ENCODE results near the gene RYR3.

Gene RYR3

DNA sequence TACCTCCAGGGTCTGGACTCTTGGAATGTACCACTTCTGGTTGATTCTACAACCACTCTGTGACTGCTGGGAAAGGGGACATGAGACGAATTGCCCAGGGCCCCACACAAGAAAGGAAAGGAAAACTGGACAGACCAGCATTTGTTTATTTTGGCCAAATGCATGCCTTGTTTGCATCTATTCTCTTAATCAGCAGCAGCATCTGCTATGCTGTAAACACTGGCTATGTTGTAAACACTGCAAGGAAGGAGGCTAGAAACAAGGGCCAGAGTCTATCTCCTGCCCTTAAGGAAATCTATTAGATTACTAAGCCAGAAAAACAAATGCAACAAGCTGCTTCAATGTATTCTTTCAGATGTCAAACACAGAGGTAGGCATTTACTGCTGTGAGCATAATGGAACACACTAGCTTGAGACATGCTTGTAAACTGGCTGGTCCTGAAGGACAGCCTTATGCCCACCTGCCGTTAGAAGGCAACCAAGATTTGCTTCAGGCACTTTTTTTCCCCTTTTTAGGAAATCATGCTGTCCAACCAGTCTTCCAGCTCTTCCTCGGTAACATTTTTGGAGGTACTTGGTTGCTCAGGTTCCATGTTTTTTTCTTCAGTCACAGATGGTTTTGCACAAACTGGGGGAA, 555.5 kb downstream of the RYR3 start:
- Histone ChIP-seq H3K4me1 (ENCODE audit: control insufficient read depth in 5 of 5, insufficient read depth in 5 of 5, low read length in 5 of 5) (no peaks in the 10 kb centered on the region), H3K27me3 (ENCODE audit: control insufficient read depth in 5 of 5, insufficient read depth in 4 of 5, low read length in 5 of 5) (no peaks in the 10 kb centered on the region), H3K36me3 (ENCODE audit: control insufficient read depth in 5 of 5, insufficient read depth in 5 of 5, low read length in 5 of 5) (peaks cover 10 to 41% (median 21%) of the 10 kb centered on the region in 5 donors), H3K9me3 (ENCODE audit: control insufficient read depth in 5 of 5, low read length in 5 of 5) (no peaks in the 10 kb centered on the region), H3K27ac (ENCODE audit: low read depth, low read length) (no peak overlapping the region), H3K9ac (ENCODE audit: low read length in 5 of 5) (no peak overlapping the region), H3K4me3 (ENCODE audit: low read depth in 1 of 5, low read length in 5 of 5) (no peak overlapping the region)

DNA sequence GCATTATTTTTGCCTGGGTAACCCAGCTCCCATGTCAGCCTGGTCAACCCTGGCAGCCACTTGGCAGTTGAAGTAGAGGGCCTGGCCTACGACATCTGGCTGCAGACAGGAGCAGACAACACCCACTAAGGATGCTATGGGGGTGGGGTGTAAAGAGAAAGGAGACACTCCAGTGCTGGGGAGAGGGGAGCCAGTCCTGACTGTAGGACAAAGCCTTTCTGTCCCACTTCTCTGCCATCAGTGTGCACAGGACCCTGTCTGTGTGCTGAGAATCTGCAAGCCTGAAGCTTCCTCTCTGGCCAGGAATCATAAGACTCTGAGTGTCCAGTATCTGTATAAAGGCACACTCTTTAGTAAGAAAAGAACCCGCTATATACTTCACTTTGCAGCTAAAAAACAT, 561.2 kb downstream of the RYR3 start:
- Histone ChIP-seq H3K9me3 (ENCODE audit: control insufficient read depth in 5 of 5, low read length in 5 of 5) (no peaks in the 10 kb centered on the region), H3K36me3 (ENCODE audit: control insufficient read depth in 5 of 5, insufficient read depth in 5 of 5, low read length in 5 of 5) (peaks cover 0 to 11% (median 5%) of the 10 kb centered on the region in 5 donors), H3K27ac (ENCODE audit: low read depth, low read length) (no peak overlapping the region), H3K4me3 (ENCODE audit: low read depth in 1 of 5, low read length in 5 of 5) (no peak overlapping the region), H3K27me3 (ENCODE audit: control insufficient read depth in 5 of 5, insufficient read depth in 4 of 5, low read length in 5 of 5) (no peaks in the 10 kb centered on the region), H3K4me1 (ENCODE audit: control insufficient read depth in 5 of 5, insufficient read depth in 5 of 5, low read length in 5 of 5) (no peaks in the 10 kb centered on the region), H3K9ac (ENCODE audit: low read length in 5 of 5) (no peak overlapping the region)

DNA sequence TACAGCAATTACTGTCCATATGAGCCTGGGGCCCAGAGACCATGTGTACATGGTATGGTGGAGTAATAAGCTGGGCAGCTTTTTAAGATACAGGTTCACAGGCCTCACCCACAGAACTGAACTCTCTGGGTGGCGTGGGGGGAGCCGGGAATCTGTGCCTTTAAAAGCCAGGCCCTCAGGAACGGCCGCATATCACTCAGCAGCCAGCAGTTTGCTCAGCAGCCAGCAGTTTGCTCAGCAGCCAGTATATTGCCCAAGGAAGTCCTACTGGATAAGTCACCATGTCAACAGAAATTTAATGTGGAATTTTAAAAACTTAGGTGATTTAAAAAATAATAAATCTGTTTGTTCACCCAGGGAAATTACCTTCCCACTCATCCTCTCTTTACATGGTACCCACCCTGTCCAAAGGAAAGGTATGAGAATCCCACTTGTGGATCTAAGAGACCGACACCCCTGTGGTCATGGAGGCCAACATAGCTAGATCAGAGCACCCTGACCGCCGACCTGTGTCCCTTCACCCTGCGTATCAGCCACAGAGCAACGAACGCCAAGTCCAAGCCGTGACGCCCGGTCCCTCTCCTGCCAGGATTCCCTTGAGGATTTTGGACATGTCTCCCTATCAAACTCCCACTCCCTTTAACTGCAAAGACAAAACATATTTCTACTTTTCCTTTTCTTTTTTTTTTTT, 561.8 kb downstream of the RYR3 start:
- peaks cover 0 to 5% (median 0%) of the 10 kb centered on the region in 5 donors for H3K36me3 ChIP-seq (ENCODE audit: control insufficient read depth in 5 of 5, insufficient read depth in 5 of 5, low read length in 5 of 5)
- no peak overlapping the region for H3K4me3 ChIP-seq (ENCODE audit: low read depth in 1 of 5, low read length in 5 of 5)
- H3K4me1 ChIP-seq (ENCODE audit: control insufficient read depth in 5 of 5, insufficient read depth in 5 of 5, low read length in 5 of 5) = no peaks in the 10 kb centered on the region
- H3K9ac ChIP-seq (ENCODE audit: low read length in 5 of 5) = no peak overlapping the region
- H3K27ac ChIP-seq (ENCODE audit: low read depth, low read length) = no peak overlapping the region
- no peaks in the 10 kb centered on the region for H3K27me3 ChIP-seq (ENCODE audit: control insufficient read depth in 5 of 5, insufficient read depth in 4 of 5, low read length in 5 of 5)
- H3K9me3 ChIP-seq (ENCODE audit: control insufficient read depth in 5 of 5, low read length in 5 of 5) = no peaks in the 10 kb centered on the region

DNA sequence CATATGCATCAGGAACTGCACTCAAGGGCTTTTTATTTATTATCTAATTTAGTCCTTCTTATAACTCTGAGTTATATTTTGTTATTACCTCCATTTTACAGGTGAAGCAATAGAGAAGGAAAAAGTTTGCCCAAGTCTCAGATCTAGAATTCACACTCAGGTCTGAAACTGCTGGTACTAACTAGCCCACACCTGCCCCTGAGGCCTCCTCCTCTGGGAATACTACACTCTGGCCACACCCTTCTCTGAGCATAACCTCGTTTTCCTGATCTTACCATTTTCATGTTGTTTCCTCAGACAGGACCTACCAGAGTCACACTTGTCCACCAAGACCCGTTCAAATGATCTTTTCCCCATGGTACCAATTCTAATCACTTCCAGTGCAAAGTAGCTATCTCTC, 563.4 kb downstream of the RYR3 start:
- Histone ChIP-seq H3K27ac (ENCODE audit: low read depth, low read length) (no peak overlapping the region), H3K4me3 (ENCODE audit: low read depth in 1 of 5, low read length in 5 of 5) (no peak overlapping the region), H3K36me3 (ENCODE audit: control insufficient read depth in 5 of 5, insufficient read depth in 5 of 5, low read length in 5 of 5) (peaks cover 0 to 2% (median 0%) of the 10 kb centered on the region in 5 donors), H3K9ac (ENCODE audit: low read length in 5 of 5) (no peak overlapping the region), H3K4me1 (ENCODE audit: control insufficient read depth in 5 of 5, insufficient read depth in 5 of 5, low read length in 5 of 5) (no peaks in the 10 kb centered on the region), H3K9me3 (ENCODE audit: control insufficient read depth in 5 of 5, low read length in 5 of 5) (no peaks in the 10 kb centered on the region), H3K27me3 (ENCODE audit: control insufficient read depth in 5 of 5, insufficient read depth in 4 of 5, low read length in 5 of 5) (no peaks in the 10 kb centered on the region)

DNA sequence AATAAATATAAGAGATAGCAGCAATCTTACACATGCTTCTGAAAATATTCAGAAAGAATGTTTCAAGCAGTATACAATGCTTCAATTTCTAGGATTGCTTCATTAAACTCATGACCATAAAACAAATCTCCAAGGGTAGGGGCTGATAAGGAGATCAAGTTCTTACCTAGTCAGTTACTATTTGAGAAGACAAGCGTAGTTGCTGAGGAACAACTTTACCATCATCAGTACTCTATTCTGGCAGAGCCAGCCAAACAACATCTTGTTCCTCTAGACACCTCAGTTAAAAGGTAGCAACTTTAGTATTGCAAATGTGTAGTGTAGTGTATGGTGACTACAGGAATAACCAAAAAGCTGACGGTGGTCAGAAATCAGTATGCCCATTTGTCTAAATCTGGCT, 572.2 kb downstream of the RYR3 start:
- Histone ChIP-seq H3K9ac (ENCODE audit: low read length in 5 of 5) (no peak overlapping the region), H3K4me3 (ENCODE audit: low read depth in 1 of 5, low read length in 5 of 5) (no peak overlapping the region), H3K36me3 (ENCODE audit: control insufficient read depth in 5 of 5, insufficient read depth in 5 of 5, low read length in 5 of 5) (no peaks in the 10 kb centered on the region), H3K9me3 (ENCODE audit: control insufficient read depth in 5 of 5, low read length in 5 of 5) (no peaks in the 10 kb centered on the region), H3K27ac (ENCODE audit: low read depth, low read length) (no peak overlapping the region), H3K4me1 (ENCODE audit: control insufficient read depth in 5 of 5, insufficient read depth in 5 of 5, low read length in 5 of 5) (no peaks in the 10 kb centered on the region), H3K27me3 (ENCODE audit: control insufficient read depth in 5 of 5, insufficient read depth in 4 of 5, low read length in 5 of 5) (no peaks in the 10 kb centered on the region)

DNA sequence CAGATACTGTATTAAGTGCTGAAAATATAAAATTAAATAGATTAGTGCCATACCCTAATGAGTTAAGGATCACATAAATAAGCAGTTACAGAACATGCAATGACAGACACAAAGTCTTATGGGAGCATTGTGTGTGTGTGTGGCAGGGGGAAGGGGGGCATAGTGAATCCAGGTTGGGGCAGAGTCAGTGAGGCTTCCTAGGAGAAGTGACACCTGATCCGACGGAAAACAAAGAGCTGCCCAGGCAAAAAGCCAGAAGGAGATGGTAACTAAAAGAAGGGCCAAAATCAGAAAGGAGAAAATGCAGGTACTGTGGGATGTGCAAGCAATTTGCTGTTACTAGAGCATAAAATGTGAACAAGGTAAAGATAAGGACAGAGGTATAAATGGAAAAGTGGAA, 577.4 kb downstream of the RYR3 start:
- H3K27ac ChIP-seq (ENCODE audit: low read depth, low read length) = no peak overlapping the region

DNA sequence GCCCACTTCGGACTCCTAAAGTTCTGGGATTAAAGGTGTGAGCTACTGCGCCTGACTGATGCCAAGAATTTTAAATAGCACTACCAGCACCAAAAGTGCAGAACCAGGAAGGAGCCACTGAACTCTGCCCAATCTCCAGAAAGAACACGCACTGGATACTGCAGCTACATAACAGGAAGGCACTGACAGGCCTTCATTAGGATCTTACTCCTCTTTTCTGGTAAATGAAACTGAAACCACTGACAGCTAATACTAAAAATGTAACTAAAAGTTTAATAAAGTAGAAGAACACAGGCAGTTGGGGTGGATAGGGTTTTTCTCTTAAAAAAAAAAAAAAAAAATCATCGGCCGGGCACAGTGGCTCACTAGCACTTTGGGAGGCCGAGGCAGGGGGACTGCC, 583.4 kb downstream of the RYR3 start:
- no peaks in the 10 kb centered on the region for H3K36me3 ChIP-seq (ENCODE audit: control insufficient read depth in 5 of 5, insufficient read depth in 5 of 5, low read length in 5 of 5)
- no peak overlapping the region for H3K27ac ChIP-seq (ENCODE audit: low read depth, low read length)
- no peak overlapping the region for H3K9ac ChIP-seq (ENCODE audit: low read length in 5 of 5)
- peaks cover 0 to 5% (median 2%) of the 10 kb centered on the region in 5 donors for H3K4me1 ChIP-seq (ENCODE audit: control insufficient read depth in 5 of 5, insufficient read depth in 5 of 5, low read length in 5 of 5)
- no peaks in the 10 kb centered on the region for H3K27me3 ChIP-seq (ENCODE audit: control insufficient read depth in 5 of 5, insufficient read depth in 4 of 5, low read length in 5 of 5)
- no peak overlapping the region for H3K4me3 ChIP-seq (ENCODE audit: low read depth in 1 of 5, low read length in 5 of 5)
- H3K9me3 ChIP-seq (ENCODE audit: control insufficient read depth in 5 of 5, low read length in 5 of 5) = no peaks in the 10 kb centered on the region

More for the DNA sequence above, 577.4 kb downstream of the RYR3 start:
- no peaks in the 10 kb centered on the region for H3K9me3 ChIP-seq (ENCODE audit: control insufficient read depth in 5 of 5, low read length in 5 of 5)
- H3K27me3 ChIP-seq (ENCODE audit: control insufficient read depth in 5 of 5, insufficient read depth in 4 of 5, low read length in 5 of 5) = no peaks in the 10 kb centered on the region
- H3K36me3 ChIP-seq (ENCODE audit: control insufficient read depth in 5 of 5, insufficient read depth in 5 of 5, low read length in 5 of 5) = no peaks in the 10 kb centered on the region
- H3K4me3 ChIP-seq (ENCODE audit: low read depth in 1 of 5, low read length in 5 of 5) = no peak overlapping the region
- no peak overlapping the region for H3K9ac ChIP-seq (ENCODE audit: low read length in 5 of 5)
- H3K4me1 ChIP-seq (ENCODE audit: control insufficient read depth in 5 of 5, insufficient read depth in 5 of 5, low read length in 5 of 5) = no peaks in the 10 kb centered on the region

DNA sequence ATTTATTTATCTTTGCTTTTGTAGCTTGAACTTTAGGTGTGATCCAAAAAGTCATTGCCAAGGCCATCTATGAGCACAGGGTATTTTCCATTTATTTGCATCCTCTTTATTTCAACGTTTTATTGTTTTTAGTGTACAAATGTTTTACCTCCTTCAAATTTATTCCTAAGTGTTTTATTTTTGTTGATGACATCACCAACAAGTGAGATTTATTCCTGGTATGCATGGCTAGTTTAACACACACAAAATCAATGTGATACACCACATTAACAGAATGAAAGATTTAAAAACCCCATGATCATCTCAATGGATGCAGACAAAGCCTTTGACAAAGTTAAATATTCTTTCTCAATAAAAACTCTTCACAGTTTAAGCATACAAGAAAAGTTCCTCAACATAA, 591.3 kb downstream of the RYR3 start:
- H3K27me3 ChIP-seq (ENCODE audit: control insufficient read depth in 5 of 5, insufficient read depth in 4 of 5, low read length in 5 of 5) = no peaks in the 10 kb centered on the region
- H3K9me3 ChIP-seq (ENCODE audit: control insufficient read depth in 5 of 5, low read length in 5 of 5) = no peaks in the 10 kb centered on the region
- no peaks in the 10 kb centered on the region for H3K36me3 ChIP-seq (ENCODE audit: control insufficient read depth in 5 of 5, insufficient read depth in 5 of 5, low read length in 5 of 5)
- H3K27ac ChIP-seq (ENCODE audit: low read depth, low read length) = no peak overlapping the region
- peaks cover 0 to 5% (median 4%) of the 10 kb centered on the region in 5 donors for H3K4me1 ChIP-seq (ENCODE audit: control insufficient read depth in 5 of 5, insufficient read depth in 5 of 5, low read length in 5 of 5)
- no peak overlapping the region for H3K4me3 ChIP-seq (ENCODE audit: low read depth in 1 of 5, low read length in 5 of 5)
- no peak overlapping the region for H3K9ac ChIP-seq (ENCODE audit: low read length in 5 of 5)

DNA sequence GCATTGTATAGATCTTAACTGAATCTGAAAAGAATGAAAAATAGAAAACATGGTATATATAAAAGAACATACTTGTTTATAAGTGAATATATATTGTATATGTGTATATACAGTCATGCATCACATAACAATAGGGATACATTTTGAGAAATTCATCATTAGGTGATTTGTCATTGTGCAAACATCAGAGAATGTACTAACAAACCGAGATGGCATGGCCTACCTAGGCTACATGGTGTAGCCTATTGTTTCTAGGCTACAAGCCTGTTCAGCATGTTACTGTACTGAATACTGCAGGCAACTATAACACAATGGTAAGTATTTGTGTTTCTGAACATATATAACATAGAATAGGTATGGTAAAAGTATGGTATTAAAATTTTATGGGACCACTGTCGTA, 592.9 kb downstream of the RYR3 start:
- no peaks in the 10 kb centered on the region for H3K27me3 ChIP-seq (ENCODE audit: control insufficient read depth in 5 of 5, insufficient read depth in 4 of 5, low read length in 5 of 5)
- no peak overlapping the region for H3K27ac ChIP-seq (ENCODE audit: low read depth, low read length)
- H3K4me1 ChIP-seq (ENCODE audit: control insufficient read depth in 5 of 5, insufficient read depth in 5 of 5, low read length in 5 of 5) = peaks cover 0 to 6% (median 4%) of the 10 kb centered on the region in 5 donors
- H3K9me3 ChIP-seq (ENCODE audit: control insufficient read depth in 5 of 5, low read length in 5 of 5) = no peaks in the 10 kb centered on the region
- H3K36me3 ChIP-seq (ENCODE audit: control insufficient read depth in 5 of 5, insufficient read depth in 5 of 5, low read length in 5 of 5) = no peaks in the 10 kb centered on the region
- no peak overlapping the region for H3K4me3 ChIP-seq (ENCODE audit: low read depth in 1 of 5, low read length in 5 of 5)
- H3K9ac ChIP-seq (ENCODE audit: low read length in 5 of 5) = no peak overlapping the region

DNA sequence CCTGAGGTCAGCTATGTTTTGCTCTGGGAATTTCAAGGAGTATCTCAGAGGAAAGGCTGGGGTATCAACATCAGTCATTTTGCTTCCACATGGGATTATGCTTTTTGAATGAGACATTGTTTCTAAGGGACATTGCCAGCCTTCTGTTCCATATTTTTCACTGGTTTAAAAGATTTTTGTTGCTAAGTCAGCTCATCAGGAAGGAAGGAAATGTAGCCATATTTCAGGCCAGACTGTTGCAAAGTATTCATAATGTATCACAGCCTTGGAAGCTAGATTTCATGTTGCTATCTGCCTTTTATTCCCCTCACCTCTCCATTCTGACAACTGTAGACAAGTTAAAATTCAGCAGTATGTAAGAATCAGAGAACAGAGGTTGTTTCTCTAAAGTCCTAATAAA, 596.6 kb downstream of the RYR3 start:
- Histone ChIP-seq H3K9me3 (ENCODE audit: control insufficient read depth in 5 of 5, low read length in 5 of 5) (no peaks in the 10 kb centered on the region), H3K4me3 (ENCODE audit: low read depth in 1 of 5, low read length in 5 of 5) (no peak overlapping the region), H3K36me3 (ENCODE audit: control insufficient read depth in 5 of 5, insufficient read depth in 5 of 5, low read length in 5 of 5) (no peaks in the 10 kb centered on the region), H3K27ac (ENCODE audit: low read depth, low read length) (no peak overlapping the region), H3K9ac (ENCODE audit: low read length in 5 of 5) (no peak overlapping the region), H3K4me1 (ENCODE audit: control insufficient read depth in 5 of 5, insufficient read depth in 5 of 5, low read length in 5 of 5) (peaks cover 0 to 6% (median 4%) of the 10 kb centered on the region in 5 donors), H3K27me3 (ENCODE audit: control insufficient read depth in 5 of 5, insufficient read depth in 4 of 5, low read length in 5 of 5) (no peaks in the 10 kb centered on the region)

Measured in subcutaneous abdominal adipose tissue (tissue), 5 donors.